ENCODE results near the gene OTUB1.
"Not testable (repeated sequence)": the region's sequence is repeated elsewhere in the genome, so short reads cannot be mapped to it uniquely, and the experiment has no call there.

Gene OTUB1

GRCh38 chr11:63951779-63952536 is 34.3 kb upstream of the OTUB1 start:
- H3K27me3 ChIP-seq (ENCODE audit: insufficient read depth, poor library complexity, severe bottlenecking) = no peaks in the 10 kb centered on the region
- ATAC-seq (ENCODE audit: low read depth) = no peak
- H3K27ac ChIP-seq (ENCODE audit: poor library complexity, severe bottlenecking) = no peak overlapping the region
- H3K4me3 ChIP-seq (ENCODE audit: severe bottlenecking) = no peak overlapping the region
- DNase-seq (ENCODE audit: low spot score) = no peak
- H3K36me3 ChIP-seq (ENCODE audit: low read depth) = peaks cover 51% of the 10 kb centered on the region
- no peaks in the 10 kb centered on the region for H3K9me3 ChIP-seq (ENCODE audit: severe bottlenecking)
- no peaks in the 10 kb centered on the region for H3K4me1 ChIP-seq (ENCODE audit: insufficient read depth, poor library complexity, severe bottlenecking)
- TF ChIP-seq CTCF (IDR thresholded peaks at IDR 0.05; ENCODE audit: poor library complexity, severe bottlenecking) = no peak

GRCh38 chr11:63952570-63952969 is 33.7 kb upstream of the OTUB1 start:
- DNase-seq (ENCODE audit: low spot score) (no peak), ATAC-seq (ENCODE audit: low read depth) (no peak)
- Histone ChIP-seq H3K27ac (ENCODE audit: poor library complexity, severe bottlenecking) (no peak overlapping the region), H3K9me3 (ENCODE audit: severe bottlenecking) (no peaks in the 10 kb centered on the region), H3K4me1 (ENCODE audit: insufficient read depth, poor library complexity, severe bottlenecking) (no peaks in the 10 kb centered on the region), H3K36me3 (ENCODE audit: low read depth) (peaks cover 45% of the 10 kb centered on the region), H3K4me3 (ENCODE audit: severe bottlenecking) (no peak overlapping the region), H3K27me3 (ENCODE audit: insufficient read depth, poor library complexity, severe bottlenecking) (no peaks in the 10 kb centered on the region)
- TF ChIP-seq CTCF (IDR thresholded peaks at IDR 0.05; ENCODE audit: poor library complexity, severe bottlenecking) = no peak

GRCh38 chr11:63958008-63958407 is 28.2 kb upstream of the OTUB1 start:
- peaks cover 5% of the 10 kb centered on the region for H3K4me1 ChIP-seq (ENCODE audit: insufficient read depth, poor library complexity, severe bottlenecking)
- ATAC-seq (ENCODE audit: low read depth) = no peak
- no peak for TF ChIP-seq CTCF (IDR thresholded peaks at IDR 0.05; ENCODE audit: poor library complexity, severe bottlenecking)
- H3K9me3 ChIP-seq (ENCODE audit: severe bottlenecking) = no peaks in the 10 kb centered on the region
- no peak for DNase-seq (ENCODE audit: low spot score)
- H3K27me3 ChIP-seq (ENCODE audit: insufficient read depth, poor library complexity, severe bottlenecking) = no peaks in the 10 kb centered on the region
- no peak overlapping the region for H3K4me3 ChIP-seq (ENCODE audit: severe bottlenecking)
- peaks cover 16% of the 10 kb centered on the region for H3K36me3 ChIP-seq (ENCODE audit: low read depth)
- no peak overlapping the region for H3K27ac ChIP-seq (ENCODE audit: poor library complexity, severe bottlenecking)

GRCh38 chr11:63961608-63962412 is 24.4 kb upstream of the OTUB1 start:
- H3K27me3 ChIP-seq (ENCODE audit: insufficient read depth, poor library complexity, severe bottlenecking) = no peaks in the 10 kb centered on the region
- peaks cover 5% of the 10 kb centered on the region for H3K4me1 ChIP-seq (ENCODE audit: insufficient read depth, poor library complexity, severe bottlenecking)
- no peak overlapping the region for H3K4me3 ChIP-seq (ENCODE audit: severe bottlenecking)
- ATAC-seq (ENCODE audit: low read depth) (peak; percentile 90), DNase-seq (ENCODE audit: low spot score) (peak; percentile 81)
- TF ChIP-seq CTCF (IDR thresholded peaks at IDR 0.05; ENCODE audit: poor library complexity, severe bottlenecking) = no peak
- no peaks in the 10 kb centered on the region for H3K9me3 ChIP-seq (ENCODE audit: severe bottlenecking)
- no peak overlapping the region for H3K27ac ChIP-seq (ENCODE audit: poor library complexity, severe bottlenecking)
- no peaks in the 10 kb centered on the region for H3K36me3 ChIP-seq (ENCODE audit: low read depth)

- not testable (repeated sequence) for DNase-seq (ENCODE audit: low spot score); ATAC-seq (ENCODE audit: low read depth)
Observed at GRCh38 chr11:63963895-63964294, 22.3 kb upstream of the OTUB1 start.

More at GRCh38 chr11:63963895-63964294, 22.3 kb upstream of the OTUB1 start:
- not testable (repeated sequence) for H3K9me3 ChIP-seq (ENCODE audit: severe bottlenecking); H3K27me3 ChIP-seq (ENCODE audit: insufficient read depth, poor library complexity, severe bottlenecking); H3K4me1 ChIP-seq (ENCODE audit: insufficient read depth, poor library complexity, severe bottlenecking); H3K4me3 ChIP-seq (ENCODE audit: severe bottlenecking); H3K27ac ChIP-seq (ENCODE audit: poor library complexity, severe bottlenecking); H3K36me3 ChIP-seq (ENCODE audit: low read depth)
